Stimulated activated CD4-positive, alpha-beta T cell treated with anti-CD3 and anti-CD28 coated beads, TNF-alpha, amount 100 ng/mL, for 1 hour (primary cell): ENCODE measurements around the gene MYLK3.

Experiments used
- DNase-seq, 3 donors: peaks; one replicate each; pipeline ENCODE4 v3.0.0-alpha.2; 2020; ENCODE audit warnings: low read depth in 3 of 3, low spot score in 1 of 3

The MYLK3 gene

GRCh38 chr16:46728806-46729205 is 19.3 kb downstream of the MYLK3 start:
- no peak for DNase-seq

- no peak for DNase-seq
Measured at GRCh38 chr16:46727630-46728029, 20.5 kb downstream of the MYLK3 start.

GRCh38 chr16:46727184-46727583 is 21.0 kb downstream of the MYLK3 start:
- DNase-seq = no peak

GRCh38 chr16:46721885-46722284 is 26.3 kb downstream of the MYLK3 start:
- no peak for DNase-seq

- no peak for DNase-seq
Measured at GRCh38 chr16:46720619-46721018, 27.5 kb downstream of the MYLK3 start.

- no peak for DNase-seq
Measured at GRCh38 chr16:46719528-46719927, 28.6 kb downstream of the MYLK3 start.

- no peak for DNase-seq
Measured at GRCh38 chr16:46718214-46718613, 29.9 kb downstream of the MYLK3 start.

GRCh38 chr16:46717692-46718091 is 30.5 kb downstream of the MYLK3 start:
- DNase-seq = no peak

GRCh38 chr16:46715769-46716305 is 32.3 kb downstream of the MYLK3 start:
- no peak for DNase-seq

GRCh38 chr16:46714797-46715591 is 33.1 kb downstream of the MYLK3 start:
- no peak for DNase-seq

- DNase-seq = no peak
Measured at GRCh38 chr16:46713634-46714033, 34.5 kb downstream of the MYLK3 start.

GRCh38 chr16:46712911-46713310 is 35.2 kb downstream of the MYLK3 start:
- DNase-seq = no peak

GRCh38 chr16:46711106-46712058 is 36.8 kb downstream of the MYLK3 start:
- DNase-seq = no peak

GRCh38 chr16:46709469-46710005 is 38.6 kb downstream of the MYLK3 start:
- no peak for DNase-seq

- DNase-seq = no peak
Measured at GRCh38 chr16:46706642-46707041, 41.5 kb downstream of the MYLK3 start.

GRCh38 chr16:46702030-46702429 is 46.1 kb downstream of the MYLK3 start:
- no peak for DNase-seq

GRCh38 chr16:46701615-46702014 is 46.5 kb downstream of the MYLK3 start:
- DNase-seq = no peak

- DNase-seq = no peak
Measured at GRCh38 chr16:46700048-46700447, 48.1 kb downstream of the MYLK3 start.

- DNase-seq = no peak
Measured at GRCh38 chr16:46696957-46697356, 51.2 kb downstream of the MYLK3 start.

GRCh38 chr16:46695937-46696336 is 52.2 kb downstream of the MYLK3 start:
- no peak for DNase-seq

- no peak for DNase-seq
Measured at GRCh38 chr16:46693598-46693997, 54.5 kb downstream of the MYLK3 start.

- DNase-seq = no peak
Measured at GRCh38 chr16:46691726-46692125, 56.4 kb downstream of the MYLK3 start.
